MG63 (cell line): Measurements from ENCODE around the gene DUSP6. TPM values are rescaled to one million over a fixed set of nuclear protein-coding genes. Genes with fewer than 3 reads are reported as not detected.
A peak's percentile ranks its signal among the peaks of the same experiment; 100 is the strongest.

Experiments
- DNase-seq: peaks from one replicate; pipeline ENCODE4 v3.0.0-alpha.2; 2020
- H3K27me3 ChIP-seq: fragments of 250-450 bp; sonication (Bioruptor Pico); 2 replicates; pipeline ENCODE4 v1.5.1; 2020; ENCODE audit warnings: mild to moderate bottlenecking, moderate library complexity
- H3K36me3 ChIP-seq: fragments of 250-450 bp; sonication (Bioruptor Pico); 2 replicates; pipeline ENCODE4 v1.5.1; 2020; ENCODE audit warnings: mild to moderate bottlenecking, moderate library complexity
- H3K4me3 ChIP-seq: fragments of 250-450 bp; sonication (Bioruptor Pico); 2 replicates; pipeline ENCODE4 v1.5.1; 2020; ENCODE audit warnings: mild to moderate bottlenecking, moderate library complexity
- H3K9me3 ChIP-seq: fragments of 250-450 bp; sonication (Bioruptor Pico); 2 replicates; pipeline ENCODE4 v1.5.1; 2020; ENCODE audit warnings: mild to moderate bottlenecking, moderate library complexity
- total RNA-seq: library from RNA; depleted of rRNA; stranded (reverse); fragments of >200 nt; shearing (Covaris generic); gene quantifications from 2 replicates; pipeline ENCODE4 v1.2.3, GENCODE V29; 2014; ENCODE audit warnings: low replicate concordance; rRNA removed

DUSP6 gene, protein sequence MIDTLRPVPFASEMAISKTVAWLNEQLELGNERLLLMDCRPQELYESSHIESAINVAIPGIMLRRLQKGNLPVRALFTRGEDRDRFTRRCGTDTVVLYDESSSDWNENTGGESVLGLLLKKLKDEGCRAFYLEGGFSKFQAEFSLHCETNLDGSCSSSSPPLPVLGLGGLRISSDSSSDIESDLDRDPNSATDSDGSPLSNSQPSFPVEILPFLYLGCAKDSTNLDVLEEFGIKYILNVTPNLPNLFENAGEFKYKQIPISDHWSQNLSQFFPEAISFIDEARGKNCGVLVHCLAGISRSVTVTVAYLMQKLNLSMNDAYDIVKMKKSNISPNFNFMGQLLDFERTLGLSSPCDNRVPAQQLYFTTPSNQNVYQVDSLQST
- 19.5 and 43.9 TPM in 2 replicates for total RNA-seq

DNA sequence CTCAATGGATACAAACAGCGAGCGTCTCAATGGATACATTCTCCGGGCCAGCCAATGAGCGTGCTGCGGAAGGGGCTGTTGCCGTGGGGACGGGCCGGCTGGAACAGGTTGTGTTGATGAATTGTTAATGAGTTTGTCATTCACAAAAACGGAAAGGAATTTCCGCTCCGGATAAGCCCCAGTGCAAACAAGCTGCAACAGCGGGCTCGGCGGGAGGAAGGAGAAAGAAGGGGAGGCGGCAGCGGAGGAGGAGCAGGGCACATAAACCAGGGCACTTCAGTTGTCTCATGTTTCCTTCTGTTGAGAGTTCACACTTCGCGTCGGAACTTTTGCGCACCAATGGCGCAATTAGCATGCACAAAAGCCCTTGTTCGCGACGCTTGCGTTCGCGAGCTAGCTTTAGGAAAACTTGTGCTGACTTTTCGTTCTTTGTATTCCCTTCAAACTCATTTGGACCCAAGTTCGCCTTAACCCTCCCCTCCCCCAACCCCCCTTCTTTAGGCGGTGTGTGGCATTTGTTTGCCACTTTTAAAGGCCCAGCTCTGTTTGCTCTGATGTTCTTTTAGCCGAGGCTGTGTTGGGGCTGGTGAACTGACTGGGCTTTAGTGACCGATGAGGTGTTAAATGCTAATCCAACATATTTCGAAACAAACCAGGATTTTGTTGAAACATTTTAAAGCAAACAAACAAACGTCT is at the start of gene DUSP6:
Gene DUSP6, minus strand, starts transcription at position 10 of the 696 bp plus-strand sequence. CDS start 462 bp downstream, outside the sequence.
- peak; percentile 98 for DNase-seq
- H3K9me3 ChIP-seq, result no peaks in the 10 kb centered on the region
- no peaks in the 10 kb centered on the region for H3K27me3 ChIP-seq
- H3K36me3 ChIP-seq, result peaks cover 29% of the 10 kb centered on the region
- H3K4me3 ChIP-seq, result peak within 1 kb of the TSS; percentile 78

DNA sequence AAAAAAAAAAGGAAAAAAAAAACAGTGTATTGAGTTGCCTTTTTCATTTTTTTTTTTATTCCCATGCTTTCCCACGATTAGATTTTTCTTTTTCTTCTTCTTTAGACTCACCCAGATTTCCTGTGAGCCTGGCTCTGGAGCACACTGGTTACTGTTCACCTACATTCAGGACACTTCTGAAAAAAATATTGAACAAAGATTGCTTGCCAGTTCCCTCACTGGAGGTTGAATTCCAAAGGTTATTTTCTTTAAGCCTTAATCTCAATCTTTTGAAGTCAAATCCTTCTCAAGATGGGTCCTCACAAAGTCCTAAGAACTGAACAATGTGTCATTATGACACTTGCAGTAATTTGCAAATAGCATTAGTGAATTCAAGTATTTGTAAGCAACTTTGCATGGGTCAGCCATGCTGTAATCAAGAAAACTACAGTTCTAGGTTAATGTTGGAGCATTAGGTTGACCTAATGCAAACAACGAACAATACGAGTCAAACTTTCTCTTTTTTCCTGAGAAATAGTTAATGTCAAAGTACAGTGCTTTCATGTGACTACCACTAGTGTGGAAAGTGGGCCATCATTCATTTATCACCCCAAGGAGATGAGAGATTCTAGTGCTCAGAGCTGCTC is 49.2 kb upstream of the DUSP6 start:
- no peaks in the 10 kb centered on the region for H3K36me3 ChIP-seq
- no peak overlapping the region for H3K4me3 ChIP-seq
- no peaks in the 10 kb centered on the region for H3K9me3 ChIP-seq
- DNase-seq, result no peak
- no peaks in the 10 kb centered on the region for H3K27me3 ChIP-seq

DNA sequence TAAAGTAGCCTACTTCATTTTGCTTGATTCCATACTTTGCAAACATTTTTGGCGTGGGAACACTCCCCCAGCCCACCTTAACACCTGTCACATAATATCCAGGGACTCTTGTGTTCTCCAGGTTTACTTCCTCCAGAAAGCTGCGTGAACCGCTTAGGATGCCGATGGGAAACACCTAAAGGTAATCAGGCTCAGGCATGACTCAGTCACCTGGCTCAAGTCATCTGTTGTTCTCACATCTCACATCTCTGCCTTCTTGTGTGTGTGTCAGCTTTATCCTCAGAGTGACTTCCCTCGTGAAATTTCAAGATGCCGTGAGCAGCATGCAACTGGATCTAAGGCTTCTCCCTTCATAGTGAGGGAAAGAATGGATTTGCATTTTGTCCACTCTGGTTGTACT is 48.1 kb upstream of the DUSP6 start:
- no peaks in the 10 kb centered on the region for H3K36me3 ChIP-seq
- DNase-seq, result no peak
- no peaks in the 10 kb centered on the region for H3K9me3 ChIP-seq
- no peak overlapping the region for H3K4me3 ChIP-seq
- H3K27me3 ChIP-seq, result no peaks in the 10 kb centered on the region

DNA sequence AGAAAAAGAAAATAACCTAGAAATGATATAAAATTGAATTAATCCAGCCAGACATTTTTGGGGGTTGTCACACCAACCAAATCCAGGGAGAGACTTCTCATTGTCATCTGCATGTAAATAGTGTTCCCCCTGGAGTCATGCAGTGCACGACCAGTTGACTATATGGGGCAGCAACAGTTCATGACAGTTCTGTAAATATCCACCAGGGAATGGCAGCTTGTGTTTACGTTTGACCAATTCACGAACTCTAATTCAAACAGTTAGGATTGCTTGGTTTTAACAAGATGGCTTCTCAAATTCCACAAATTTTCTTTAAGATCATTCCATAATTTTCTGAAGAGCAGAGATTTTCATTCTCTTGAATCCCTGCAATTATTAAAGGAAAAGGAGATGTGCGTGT is 43.4 kb upstream of the DUSP6 start:
- no peaks in the 10 kb centered on the region for H3K9me3 ChIP-seq
- H3K36me3 ChIP-seq, result no peaks in the 10 kb centered on the region
- no peak for DNase-seq
- no peak overlapping the region for H3K4me3 ChIP-seq
- no peaks in the 10 kb centered on the region for H3K27me3 ChIP-seq

DNA sequence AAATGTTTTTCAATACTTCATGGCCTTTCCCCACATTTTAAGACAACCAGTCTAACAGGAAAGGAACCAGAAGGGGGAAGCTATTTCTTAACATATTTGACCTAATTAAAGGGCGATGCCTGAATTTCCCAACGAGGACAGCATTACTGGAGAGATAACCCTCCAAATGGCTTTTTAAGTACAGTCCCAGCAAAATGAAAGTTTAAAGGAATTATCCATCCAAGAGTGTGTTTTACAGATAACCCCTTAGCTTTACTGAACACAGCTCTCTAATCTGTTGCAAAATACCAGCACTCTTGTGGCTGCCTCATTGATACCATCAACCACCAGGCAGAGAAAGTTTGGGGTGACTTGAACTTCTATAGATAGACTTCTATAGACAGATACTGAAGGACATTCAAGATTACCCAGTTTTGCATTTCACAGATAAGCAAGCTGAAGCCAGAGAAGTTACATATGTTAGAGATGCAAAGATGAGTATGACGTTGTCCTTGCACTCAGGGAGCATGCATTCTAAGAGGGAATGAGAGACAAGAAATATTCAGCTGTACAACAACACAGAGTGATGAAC is 41.3 kb upstream of the DUSP6 start:
- Histone ChIP-seq H3K4me3 (no peak overlapping the region), H3K36me3 (no peaks in the 10 kb centered on the region), H3K9me3 (no peaks in the 10 kb centered on the region), H3K27me3 (no peaks in the 10 kb centered on the region)
- no peak for DNase-seq

DNA sequence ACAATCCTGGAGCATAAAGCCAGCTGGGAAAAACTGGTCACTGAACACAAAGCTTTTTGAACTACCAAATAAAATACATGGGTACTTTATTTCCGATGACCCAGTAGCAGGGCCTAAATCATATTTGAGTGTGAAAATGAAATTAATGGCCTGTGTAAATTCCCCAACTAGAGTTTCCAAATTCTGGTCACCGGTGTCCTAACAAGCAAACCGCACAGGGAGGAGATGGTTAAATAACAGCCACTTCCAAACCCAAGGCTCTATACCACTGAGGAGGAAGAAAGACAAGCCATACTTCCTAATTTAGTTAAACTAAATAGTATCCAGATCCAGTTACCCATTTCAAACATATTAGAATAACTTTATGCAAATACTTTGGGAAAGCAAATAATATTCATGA is 40.1 kb upstream of the DUSP6 start:
- H3K9me3 ChIP-seq, result no peaks in the 10 kb centered on the region
- DNase-seq, result no peak
- H3K36me3 ChIP-seq, result no peaks in the 10 kb centered on the region
- no peak overlapping the region for H3K4me3 ChIP-seq
- H3K27me3 ChIP-seq, result no peaks in the 10 kb centered on the region

DNA sequence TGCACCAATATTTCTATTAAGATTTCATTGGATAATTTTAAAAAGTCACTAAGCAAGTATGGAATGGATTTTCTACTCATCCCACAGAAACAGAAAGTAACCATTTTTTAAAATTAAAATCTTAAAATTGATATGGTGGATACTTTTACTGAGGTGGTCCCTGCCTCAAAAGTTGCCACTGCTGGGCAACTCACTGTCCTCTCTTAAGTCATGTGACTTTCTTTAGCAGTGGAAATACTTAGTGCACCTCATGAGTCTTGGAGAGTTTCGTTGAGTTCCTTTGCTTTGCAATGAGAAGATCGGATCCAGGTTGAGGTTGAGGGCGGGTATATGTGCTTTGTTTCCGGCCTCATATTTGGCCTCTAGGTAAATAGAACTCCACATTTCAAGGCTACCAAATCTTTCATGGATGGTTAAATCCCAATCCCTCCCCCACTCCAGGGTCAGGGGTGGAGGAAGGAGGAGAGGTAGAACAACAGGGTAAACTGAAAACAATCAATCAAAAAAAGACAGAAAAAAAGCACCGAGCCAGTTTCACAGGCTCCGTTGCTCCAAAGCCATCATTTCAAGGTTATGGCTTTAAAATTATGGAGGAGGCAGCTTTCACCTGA is 39.5 kb upstream of the DUSP6 start:
- Histone ChIP-seq H3K27me3 (no peaks in the 10 kb centered on the region), H3K9me3 (no peaks in the 10 kb centered on the region), H3K4me3 (no peak overlapping the region), H3K36me3 (no peaks in the 10 kb centered on the region)
- DNase-seq, result no peak

DNA sequence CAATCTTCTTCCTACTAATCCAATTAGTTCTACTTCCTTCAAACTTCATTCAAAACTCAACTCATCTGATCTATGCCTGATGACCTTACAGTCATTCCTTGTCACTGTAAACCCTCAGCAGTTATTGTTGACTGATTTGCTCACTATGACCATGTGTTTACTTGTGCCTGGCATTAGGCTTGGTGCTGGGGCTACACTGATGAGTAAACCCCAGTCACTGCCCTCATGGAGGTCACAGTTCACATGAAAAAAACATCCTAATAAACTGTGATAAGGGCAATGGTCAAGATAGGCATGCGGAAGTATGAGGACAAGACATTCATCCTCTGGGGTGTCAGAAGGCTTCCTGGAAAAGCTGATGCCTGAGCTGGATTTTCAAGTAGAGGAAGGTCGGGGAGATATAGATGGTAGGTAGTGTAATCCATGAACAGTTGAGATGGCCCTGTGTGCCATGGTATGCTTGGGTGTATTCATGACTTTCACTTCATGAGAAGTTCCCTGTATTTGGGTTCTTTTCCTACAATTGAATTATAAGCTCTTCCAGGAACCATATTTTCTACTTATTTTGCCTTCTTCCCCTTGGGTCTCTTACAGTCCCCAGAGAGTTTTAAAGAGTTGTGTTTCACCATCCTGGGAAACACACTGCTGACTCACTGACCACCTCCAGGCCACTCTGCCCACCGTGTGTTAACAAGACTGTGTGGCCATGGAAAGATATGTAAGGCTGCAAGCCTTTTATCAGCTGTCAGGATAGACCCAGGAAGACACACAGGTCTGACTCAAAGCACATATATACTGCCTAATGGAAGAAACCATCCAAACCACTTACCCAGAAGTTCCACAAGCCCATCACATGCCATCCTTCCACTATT is 38.7 kb upstream of the DUSP6 start:
- peak; percentile 6 for DNase-seq
- no peaks in the 10 kb centered on the region for H3K9me3 ChIP-seq
- H3K27me3 ChIP-seq, result no peaks in the 10 kb centered on the region
- H3K36me3 ChIP-seq, result no peaks in the 10 kb centered on the region
- no peak overlapping the region for H3K4me3 ChIP-seq

DNA sequence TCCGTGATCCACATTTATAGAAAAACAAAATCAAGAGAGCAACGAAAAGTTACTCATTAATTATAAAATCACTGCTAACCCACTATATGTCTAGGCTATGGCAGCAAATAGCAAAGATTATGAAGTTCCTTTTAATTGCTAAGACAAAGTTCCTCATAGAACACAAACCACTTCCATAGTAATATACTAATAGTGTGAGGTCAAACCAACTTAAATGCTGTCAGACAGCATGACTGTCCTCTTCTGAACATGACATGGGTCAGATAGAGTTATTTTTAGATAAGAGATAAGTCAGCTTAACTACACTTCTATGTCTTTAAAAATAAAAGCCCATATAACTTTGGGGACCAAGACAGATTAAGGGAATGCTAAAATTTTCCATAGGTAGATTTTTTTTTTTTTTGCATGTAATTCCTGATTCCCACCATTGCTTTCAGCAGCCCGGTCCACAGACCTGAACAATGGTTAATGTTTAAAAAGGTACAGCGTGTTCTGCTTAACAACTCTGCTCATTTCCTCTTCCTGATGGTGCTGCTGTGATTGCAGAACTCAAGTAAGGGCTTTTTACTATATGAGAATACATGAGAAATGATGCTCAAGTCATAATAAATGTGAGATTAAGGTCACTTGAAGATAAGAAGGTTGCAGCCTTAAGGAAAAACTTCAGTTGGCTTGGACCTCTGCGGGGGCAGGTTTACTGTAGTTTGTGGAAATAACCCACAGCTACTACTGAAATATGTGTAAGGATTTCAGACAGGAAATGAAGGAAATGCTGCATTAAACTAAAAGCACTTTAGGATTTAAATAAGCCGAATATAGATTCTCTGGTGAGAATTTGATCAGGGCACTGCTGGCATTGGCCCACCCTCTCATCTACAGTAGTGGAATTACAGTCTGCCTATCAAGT is 37.7 kb upstream of the DUSP6 start:
- no peak overlapping the region for H3K4me3 ChIP-seq
- no peaks in the 10 kb centered on the region for H3K36me3 ChIP-seq
- DNase-seq, result no peak
- H3K27me3 ChIP-seq, result no peaks in the 10 kb centered on the region
- H3K9me3 ChIP-seq, result no peaks in the 10 kb centered on the region

DNA sequence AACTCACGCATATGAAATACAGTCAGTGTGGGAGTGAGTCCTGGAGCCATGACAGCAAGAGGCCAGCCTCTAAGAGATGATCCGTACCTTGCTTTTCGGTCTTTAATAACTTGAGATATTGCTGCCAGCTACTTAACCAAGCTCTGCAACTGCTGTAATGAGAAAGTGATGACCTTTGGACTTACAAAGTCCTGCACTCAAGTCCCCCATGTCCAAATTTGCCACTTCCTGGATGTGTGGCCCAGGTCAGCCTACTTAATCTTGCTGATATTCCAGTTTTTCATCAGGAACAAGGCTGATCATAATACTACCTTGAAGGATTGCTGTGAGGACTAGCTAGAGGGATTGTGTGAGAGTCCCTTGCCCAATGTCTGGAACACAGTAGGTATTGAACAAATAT is 33.8 kb upstream of the DUSP6 start:
- H3K27me3 ChIP-seq, result no peaks in the 10 kb centered on the region
- no peaks in the 10 kb centered on the region for H3K36me3 ChIP-seq
- no peak overlapping the region for H3K4me3 ChIP-seq
- no peak for DNase-seq
- H3K9me3 ChIP-seq, result no peaks in the 10 kb centered on the region

DNA sequence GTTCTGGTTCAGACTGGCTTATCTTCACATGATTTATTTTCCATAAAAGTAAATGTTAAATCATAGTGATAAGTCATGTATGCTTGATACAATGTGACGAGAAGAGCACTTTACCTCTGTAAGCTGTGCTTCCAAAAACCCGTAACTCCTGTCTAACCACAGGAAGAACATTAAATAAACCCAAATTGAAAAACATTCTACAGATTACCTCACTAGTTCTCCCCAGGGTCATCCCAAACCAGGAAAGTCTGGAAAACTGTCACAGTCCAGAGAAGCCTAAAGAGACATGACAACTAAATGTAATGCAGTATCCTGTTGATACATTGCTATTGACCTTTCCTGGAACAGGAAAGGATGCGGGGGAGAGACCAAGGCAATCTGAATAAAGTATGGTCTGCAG is 32.5 kb upstream of the DUSP6 start:
- no peaks in the 10 kb centered on the region for H3K9me3 ChIP-seq
- H3K27me3 ChIP-seq, result no peaks in the 10 kb centered on the region
- H3K36me3 ChIP-seq, result no peaks in the 10 kb centered on the region
- H3K4me3 ChIP-seq, result no peak overlapping the region
- DNase-seq, result no peak

DNA sequence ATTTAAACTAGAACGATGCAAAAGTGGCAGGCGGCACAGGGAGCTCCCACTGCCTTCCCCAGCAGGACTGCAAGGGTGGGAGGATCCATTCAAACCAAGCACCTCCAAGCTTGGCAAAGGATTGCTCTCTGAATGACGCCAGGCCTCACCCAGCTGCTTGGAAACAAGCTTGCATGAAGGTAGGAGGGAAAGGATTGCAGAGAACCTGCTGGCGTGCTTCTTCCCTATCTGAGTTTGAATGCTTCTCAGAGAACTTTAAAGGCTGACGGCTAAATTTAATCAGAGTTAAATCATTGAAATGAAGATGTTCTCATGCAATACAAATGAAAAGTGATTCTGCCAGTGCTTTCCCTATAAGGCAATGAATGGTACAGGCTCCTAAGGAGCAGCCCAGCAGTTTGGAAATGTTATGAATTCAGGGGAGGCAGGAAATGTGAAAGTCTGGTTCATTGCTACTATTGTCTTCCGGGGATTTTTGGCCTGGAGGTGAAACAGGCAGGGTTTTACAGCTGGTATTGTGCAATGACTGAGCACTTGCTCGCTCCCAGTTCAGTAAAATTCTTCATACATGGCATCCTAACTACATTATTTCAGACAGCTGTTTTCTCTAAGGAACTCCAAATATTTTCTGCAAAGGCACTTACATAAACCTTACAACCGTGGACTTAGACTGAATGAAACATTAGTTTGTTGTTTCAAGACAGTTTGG is 31.9 kb upstream of the DUSP6 start:
- DNase-seq, result peak; percentile 53
- Histone ChIP-seq H3K9me3 (no peaks in the 10 kb centered on the region), H3K4me3 (no peak overlapping the region), H3K27me3 (no peaks in the 10 kb centered on the region), H3K36me3 (no peaks in the 10 kb centered on the region)

DNA sequence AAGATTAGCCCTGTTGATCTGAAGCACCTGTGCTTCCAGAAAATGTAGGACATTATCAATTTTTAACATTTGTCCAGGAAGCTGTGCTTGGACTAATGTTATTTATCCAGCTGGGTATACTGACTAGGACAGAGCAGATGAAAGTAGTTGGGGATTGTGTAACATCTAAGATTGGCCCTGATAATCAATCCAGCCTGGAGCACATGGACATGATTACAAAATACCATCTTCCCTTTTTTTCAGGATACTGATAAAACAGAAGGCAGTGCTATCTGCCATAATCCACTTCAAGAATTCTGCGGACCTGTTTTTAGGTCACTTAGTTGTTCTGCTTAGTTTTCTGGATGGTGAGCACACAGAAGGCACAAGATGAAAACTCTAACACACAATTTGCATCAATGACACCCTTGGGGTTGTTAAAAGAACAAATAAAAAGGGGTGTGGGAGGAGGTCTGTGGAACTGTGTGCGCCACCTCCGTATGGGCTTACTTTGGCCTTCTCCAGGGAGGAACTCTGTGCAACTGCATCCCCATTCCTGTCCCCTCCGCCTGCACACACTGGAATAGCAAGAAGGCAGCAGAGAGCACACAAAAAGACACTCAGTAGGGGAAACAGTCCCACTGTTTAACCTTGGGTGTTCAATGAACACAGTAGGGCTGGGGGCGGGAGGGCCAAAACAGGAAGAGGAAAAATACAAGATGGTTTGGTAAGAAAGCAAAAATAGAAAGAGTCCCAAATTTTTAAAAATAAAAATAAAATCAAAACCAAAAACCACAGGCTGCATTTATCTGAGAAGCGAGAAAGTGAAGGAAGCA is 31.1 kb upstream of the DUSP6 start:
- no peak overlapping the region for H3K4me3 ChIP-seq
- H3K27me3 ChIP-seq, result no peaks in the 10 kb centered on the region
- no peaks in the 10 kb centered on the region for H3K9me3 ChIP-seq
- H3K36me3 ChIP-seq, result no peaks in the 10 kb centered on the region
- DNase-seq, result no peak

DNA sequence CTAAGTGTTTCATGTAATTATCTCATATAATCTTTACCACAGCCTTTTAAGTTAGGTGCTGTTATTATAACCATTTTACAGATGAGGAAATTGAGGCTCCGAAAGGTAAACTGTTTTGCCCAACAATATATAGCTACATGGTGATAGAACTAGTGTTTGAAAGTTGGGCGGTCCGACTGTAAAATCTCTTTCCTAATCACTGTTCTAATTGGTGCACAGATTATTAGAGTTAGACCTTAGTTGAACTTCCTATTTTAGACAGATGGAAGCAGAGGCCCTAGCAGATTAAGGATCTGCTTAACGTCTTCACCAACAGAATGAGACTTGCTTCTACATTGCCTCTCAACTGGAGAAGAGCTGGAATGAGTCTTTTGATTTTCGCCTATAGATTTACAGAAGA is 30.0 kb upstream of the DUSP6 start:
- Histone ChIP-seq H3K36me3 (no peaks in the 10 kb centered on the region), H3K9me3 (no peaks in the 10 kb centered on the region), H3K27me3 (no peaks in the 10 kb centered on the region), H3K4me3 (no peak overlapping the region)
- DNase-seq, result no peak
